ENCODE results near the gene MOB3A. TPM values are rescaled to one million over a fixed set of nuclear protein-coding genes. Genes with fewer than 3 reads are reported as not detected.

MOB3A gene
- total and polyA plus RNA-seq, 9 of the 15 experiments (the other 6 are each of a cell fraction or from before 2014, with no cell fraction given): 1.1 to 24.1 (median 6.0) TPM

- TF ChIP-seq MLLT1 (IDR thresholded peaks at IDR 0.05) (no peak; a peak in 1 of 4 replicates), CHD7 (IDR thresholded peaks at IDR 0.05; ENCODE audit: low read depth, low read length) (no peak), GATAD2B (IDR thresholded peaks at IDR 0.05; ENCODE audit: borderline replicate concordance) (no peak), BCLAF1 (IDR thresholded peaks at IDR 0.05; ENCODE audit: borderline replicate concordance in 1 of 2, control insufficient read depth in 1 of 2, low read depth in 2 of 2, low read length in 1 of 2) (no peak), ZNF431 (CRISPR knock-in tag; IDR thresholded peaks at IDR 0.05) (no peak), ZNF263 (CRISPR knock-in tag; IDR thresholded peaks at IDR 0.05; ENCODE audit: borderline replicate concordance) (0 out of 2 replicates have a peak, but pooled peaks have one; percentile 57), SMAD2 (IDR thresholded peaks at IDR 0.05; ENCODE audit: low read depth, low read length) (no peak), CBX5 (IDR thresholded peaks at IDR 0.05; ENCODE audit: borderline replicate concordance, low read depth) (no peak), STAG1 (CRISPR knock-in tag; IDR thresholded peaks at IDR 0.05; ENCODE audit: borderline replicate concordance) (no peak), FUS (optimal IDR thresholded peaks at IDR 0.05; ENCODE audit: low read depth, low read length) (no peak)
Measured at GRCh38 chr19:2041683-2042484, 54.2 kb downstream of the MOB3A start (continued).

Measured in K562 (cell line).